ENCODE measurements around the gene TSPAN9.

DNA sequence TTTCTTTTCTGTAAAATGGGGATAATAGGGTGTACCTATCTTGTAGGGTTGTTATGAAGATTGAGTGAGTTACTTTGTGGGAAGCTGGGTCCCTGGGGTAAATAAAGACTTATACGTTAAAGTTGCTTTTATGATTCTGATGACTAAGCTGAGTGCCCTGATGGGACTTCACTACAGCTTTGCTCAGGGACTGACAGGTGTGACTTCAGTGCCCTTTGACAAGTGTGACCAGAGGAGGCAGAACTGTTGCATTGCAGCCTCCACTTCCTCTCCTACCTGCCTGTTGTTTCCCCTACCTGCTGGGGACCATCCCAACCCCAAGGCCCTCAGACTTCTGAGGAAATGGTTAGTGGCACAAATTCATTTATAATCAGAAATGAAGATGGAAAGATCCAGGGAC lies 119.3 kb downstream of the TSPAN9 start:
- TF ChIP-seq, protein P1, sequence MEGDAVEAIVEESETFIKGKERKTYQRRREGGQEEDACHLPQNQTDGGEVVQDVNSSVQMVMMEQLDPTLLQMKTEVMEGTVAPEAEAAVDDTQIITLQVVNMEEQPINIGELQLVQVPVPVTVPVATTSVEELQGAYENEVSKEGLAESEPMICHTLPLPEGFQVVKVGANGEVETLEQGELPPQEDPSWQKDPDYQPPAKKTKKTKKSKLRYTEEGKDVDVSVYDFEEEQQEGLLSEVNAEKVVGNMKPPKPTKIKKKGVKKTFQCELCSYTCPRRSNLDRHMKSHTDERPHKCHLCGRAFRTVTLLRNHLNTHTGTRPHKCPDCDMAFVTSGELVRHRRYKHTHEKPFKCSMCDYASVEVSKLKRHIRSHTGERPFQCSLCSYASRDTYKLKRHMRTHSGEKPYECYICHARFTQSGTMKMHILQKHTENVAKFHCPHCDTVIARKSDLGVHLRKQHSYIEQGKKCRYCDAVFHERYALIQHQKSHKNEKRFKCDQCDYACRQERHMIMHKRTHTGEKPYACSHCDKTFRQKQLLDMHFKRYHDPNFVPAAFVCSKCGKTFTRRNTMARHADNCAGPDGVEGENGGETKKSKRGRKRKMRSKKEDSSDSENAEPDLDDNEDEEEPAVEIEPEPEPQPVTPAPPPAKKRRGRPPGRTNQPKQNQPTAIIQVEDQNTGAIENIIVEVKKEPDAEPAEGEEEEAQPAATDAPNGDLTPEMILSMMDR (IDR thresholded peaks at IDR 0.05; ENCODE audit: insufficient read depth, low read depth, low read length): no peak
- TF ChIP-seq EZH2 (IDR thresholded peaks at IDR 0.05; ENCODE audit: insufficient read depth, low read length): no peak
